Measurements from ENCODE around the gene EXPH5.

DNA sequence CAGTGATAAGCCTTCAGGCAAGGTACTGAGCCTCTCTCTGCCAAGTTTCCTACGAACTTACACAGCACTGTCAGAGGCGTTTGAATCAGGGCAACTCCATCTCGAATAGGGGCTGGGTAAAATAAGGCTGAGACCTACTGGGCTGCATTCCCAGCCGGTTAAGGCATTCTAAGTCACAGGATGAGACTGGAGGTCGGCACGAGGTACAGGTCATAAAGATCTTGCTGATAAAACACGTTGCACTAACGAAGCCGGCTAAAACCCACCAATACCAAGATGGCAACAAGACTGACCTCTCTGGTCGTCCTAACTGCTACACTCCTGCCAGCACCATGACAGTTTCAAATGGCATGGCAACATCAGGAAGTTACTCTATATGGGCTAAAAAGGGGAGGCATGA is 75.0 kb downstream of the EXPH5 start:
- TF ChIP-seq POLR2AphosphoS5 (IDR thresholded peaks at IDR 0.05; ENCODE audit: control insufficient read depth, insufficient read depth, low read depth, low read length) (no peak), ZNF445 (CRISPR knock-in tag; IDR thresholded peaks at IDR 0.05; ENCODE audit: low read depth) (no peak), POLR2A (conservative IDR thresholded peaks at IDR 0.05) (no peak), NFIX (CRISPR knock-in tag; IDR thresholded peaks at IDR 0.05; ENCODE audit: low read depth) (no peak), POLR3G (IDR thresholded peaks at IDR 0.05; ENCODE audit: extremely low read depth, insufficient read length, insufficient replicate concordance) (no peak), BRD9 (IDR thresholded peaks at IDR 0.05; ENCODE audit: low read depth, partially characterized antibody) (no peak), RNF2 (IDR thresholded peaks at IDR 0.05) (no peak), TAF1 (IDR thresholded peaks at IDR 0.05; ENCODE audit: control insufficient read depth, extremely low read depth, insufficient read depth, low read length, severe bottlenecking) (no peak), BRF1 (IDR thresholded peaks at IDR 0.05; ENCODE audit: borderline replicate concordance, extremely low read depth, insufficient read length) (no peak), ELF1 (tag; IDR thresholded peaks at IDR 0.05) (no peak), ZFP36 (IDR thresholded peaks at IDR 0.05; ENCODE audit: low read depth, low read length, partially characterized antibody) (no peak)
- TF ChIP-seq, protein P1, sequence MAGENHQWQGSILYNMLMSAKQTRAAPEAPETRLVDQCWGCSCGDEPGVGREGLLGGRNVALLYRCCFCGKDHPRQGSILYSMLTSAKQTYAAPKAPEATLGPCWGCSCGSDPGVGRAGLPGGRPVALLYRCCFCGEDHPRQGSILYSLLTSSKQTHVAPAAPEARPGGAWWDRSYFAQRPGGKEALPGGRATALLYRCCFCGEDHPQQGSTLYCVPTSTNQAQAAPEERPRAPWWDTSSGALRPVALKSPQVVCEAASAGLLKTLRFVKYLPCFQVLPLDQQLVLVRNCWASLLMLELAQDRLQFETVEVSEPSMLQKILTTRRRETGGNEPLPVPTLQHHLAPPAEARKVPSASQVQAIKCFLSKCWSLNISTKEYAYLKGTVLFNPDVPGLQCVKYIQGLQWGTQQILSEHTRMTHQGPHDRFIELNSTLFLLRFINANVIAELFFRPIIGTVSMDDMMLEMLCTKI (IDR thresholded peaks at IDR 0.05; ENCODE audit: partially characterized antibody) = no peak
- TF ChIP-seq, protein P2, sequence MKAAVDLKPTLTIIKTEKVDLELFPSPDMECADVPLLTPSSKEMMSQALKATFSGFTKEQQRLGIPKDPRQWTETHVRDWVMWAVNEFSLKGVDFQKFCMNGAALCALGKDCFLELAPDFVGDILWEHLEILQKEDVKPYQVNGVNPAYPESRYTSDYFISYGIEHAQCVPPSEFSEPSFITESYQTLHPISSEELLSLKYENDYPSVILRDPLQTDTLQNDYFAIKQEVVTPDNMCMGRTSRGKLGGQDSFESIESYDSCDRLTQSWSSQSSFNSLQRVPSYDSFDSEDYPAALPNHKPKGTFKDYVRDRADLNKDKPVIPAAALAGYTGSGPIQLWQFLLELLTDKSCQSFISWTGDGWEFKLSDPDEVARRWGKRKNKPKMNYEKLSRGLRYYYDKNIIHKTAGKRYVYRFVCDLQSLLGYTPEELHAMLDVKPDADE (conservative IDR thresholded peaks at IDR 0.05; ENCODE audit: control insufficient read depth, low read depth, low read length) = no peak
